Epithelial cell of esophagus (primary cell): ENCODE data around the gene GBE1.

ENCODE experiments used
- DNase-seq: peaks from one replicate; pipeline ENCODE4 v3.0.0; 2010; ENCODE audit warnings: low read depth
- H3K4me3 ChIP-seq: 2 replicates; pipeline ENCODE4 v1.5.1; 2011; ENCODE audit warnings: mild to moderate bottlenecking, low read length, control low read depth
- CTCF ChIP-seq: IDR thresholded peaks from 2 replicates; pipeline ENCODE4 v1.5.1; 2011; ENCODE audit warnings: low read depth, mild to moderate bottlenecking, low read length, control low read depth, inconsistent platforms; ENCODE audit not compliant: insufficient read depth; ENCODE audit errors: missing control alignments

The GBE1 gene

GRCh38 chr3:81726132-81726531 lies 35.3 kb downstream of the GBE1 start:
- DNase-seq = no peak
- TF ChIP-seq CTCF = no peak

GRCh38 chr3:81723732-81724313 lies 37.6 kb downstream of the GBE1 start:
- peak; percentile 46 for DNase-seq
- H3K4me3 ChIP-seq = no peak overlapping the region
- no peak for TF ChIP-seq CTCF

More at GRCh38 chr3:81726132-81726531, 35.3 kb downstream of the GBE1 start:
- no peak overlapping the region for H3K4me3 ChIP-seq

- no peak overlapping the region for H3K4me3 ChIP-seq
- DNase-seq = no peak
- TF ChIP-seq CTCF = no peak
Measured at GRCh38 chr3:81718311-81718710, 43.1 kb downstream of the GBE1 start.

GRCh38 chr3:81716870-81717509 lies 44.5 kb downstream of the GBE1 start:
- no peak for TF ChIP-seq CTCF
- no peak overlapping the region for H3K4me3 ChIP-seq
- DNase-seq = peak; percentile 42

- TF ChIP-seq CTCF = no peak
- DNase-seq = peak; percentile 59
- no peak overlapping the region for H3K4me3 ChIP-seq
Measured at GRCh38 chr3:81713031-81713430, 48.4 kb downstream of the GBE1 start.

GRCh38 chr3:81709606-81710005 lies 51.8 kb downstream of the GBE1 start:
- no peak for DNase-seq
- TF ChIP-seq CTCF = no peak

GRCh38 chr3:81707996-81708395 lies 53.4 kb downstream of the GBE1 start:
- no peak for TF ChIP-seq CTCF

More at GRCh38 chr3:81709606-81710005, 51.8 kb downstream of the GBE1 start:
- no peak overlapping the region for H3K4me3 ChIP-seq

More at GRCh38 chr3:81707996-81708395, 53.4 kb downstream of the GBE1 start:
- no peak overlapping the region for H3K4me3 ChIP-seq
- DNase-seq = no peak
